Kidney (tissue), 14 donors: ENCODE measurements around the gene ATP1B1. TPM values are rescaled to one million over a fixed set of nuclear protein-coding genes. Genes with fewer than 3 reads are reported as not detected.

Source experiments
- DNase-seq, 5 donors: peaks; one replicate each; pipeline ENCODE4 v3.0.0-alpha.2; 2013 to 2020
- FAIRE-seq: peaks from 2 replicates; lab custom pipeline; 2012; peaks lifted over from hg19 to GRCh38; lab: Jason Lieb, UNC
- H3K27ac ChIP-seq, 2 donors: one replicate each; pipeline ENCODE4 v1.7.0; 2013; ENCODE audit warnings: low read depth in 2 of 2, low read length in 2 of 2, inconsistent platforms in 1 of 2
- H3K27me3 ChIP-seq: one replicate; pipeline ENCODE4 v1.7.1; 2013; ENCODE audit warnings: low read length, inconsistent platforms; ENCODE audit not compliant: control insufficient read depth, insufficient read depth
- H3K36me3 ChIP-seq, 3 donors: one replicate each; pipeline versions ENCODE4 v1.7.0 to v1.7.1; 2013; ENCODE audit warnings: low read length in 3 of 3, control low read depth in 1 of 3, inconsistent platforms in 1 of 3; ENCODE audit not compliant: insufficient read depth in 3 of 3, control insufficient read depth in 2 of 3
- H3K4me1 ChIP-seq, 3 donors: one replicate each; pipeline versions ENCODE4 v1.7.0 to v1.7.1; 2013; ENCODE audit warnings: low read length in 3 of 3, inconsistent platforms in 1 of 3, low read depth in 1 of 3; ENCODE audit not compliant: control insufficient read depth in 2 of 3, insufficient read depth in 2 of 3
- H3K4me3 ChIP-seq, 3 donors: one replicate each; pipeline versions ENCODE4 v1.7.0 to v1.8.1; 2013; ENCODE audit warnings: low read length in 3 of 3, control low read depth in 1 of 3, inconsistent platforms in 1 of 3
- H3K9ac ChIP-seq, 3 donors: one replicate each; pipeline versions ENCODE4 v1.7.0 to v1.7.1; 2013; ENCODE audit warnings: low read length in 3 of 3, control low read depth in 1 of 3, inconsistent platforms in 1 of 3
- H3K9me3 ChIP-seq, 3 donors: one replicate each; pipeline versions ENCODE4 v1.7.0 to v1.7.1; 2013; ENCODE audit warnings: low read length in 3 of 3, control low read depth in 1 of 3, inconsistent platforms in 1 of 3; ENCODE audit not compliant: control insufficient read depth in 2 of 3, insufficient read depth in 1 of 3
- CTCF ChIP-seq: IDR thresholded peaks from 3 replicates; pipeline ENCODE4 v1.5.1; 2012; ENCODE audit warnings: mild to moderate bottlenecking, moderate library complexity, borderline replicate concordance; ENCODE audit not compliant: insufficient read depth; ENCODE audit errors: extremely low read depth
- intact Hi-C: fragments of 100-400 bp; cut with DNase I; formaldehyde crosslinking; loops from one replicate; pipeline ENCODE4 v1.11.1; 2022
- polyA plus RNA-seq: library from polyadenylated mRNA; stranded (reverse); fragments of 350-450 nt; fragmentation: Illumina TruSeq; extraction: RNeasy Lipid Tissue Mini Kit (QIAGEN cat#74804); gene quantifications from one replicate; pipeline ENCODE4 v1.2.3, GENCODE V29; 2014; ENCODE audit warnings: low read depth, low replicate concordance; ENCODE audit not compliant: insufficient read depth
- total RNA-seq: library from RNA; stranded (reverse); fragmentation: NEBNext Ultra II Directional; extraction: Animal tissue kit (Norgen Biotek cat#: 25700); gene quantifications from one replicate; pipeline ENCODE4 v1.2.1, GENCODE V29; 2021
- donor health status: control.
- donor health status: control.
- donor health status: control.
- donor health status: control.
- donor health status: control.
- donor health status: DM: yes; HTN: yes; CAD: no.
- donor health status: Normal renal cell carcinoma (clear cell type).

Gene ATP1B1
- total and polyA plus RNA-seq, 2 donors from 2014 or later = 686 to 1,441 TPM

GRCh38 chr1:169110236-169110635 lies 3.7 kb downstream of the ATP1B1 start:
- DNase-seq (no peak), FAIRE-seq (no peak)
- Histone ChIP-seq H3K27me3 (no peaks in the 10 kb centered on the region), H3K9ac (peak overlapping the region; percentile 38 to 99 (median 99)), H3K36me3 (peaks cover 3 to 76% (median 39%) of the 10 kb centered on the region in 3 donors), H3K9me3 (no peaks in the 10 kb centered on the region), H3K27ac (peak overlapping the region; percentile 97 to 99), H3K4me3 (peak overlapping the region; percentile 43 to 100 (median 88)), H3K4me1 (peaks cover 0 to 29% (median 29%) of the 10 kb centered on the region in 3 donors)
- TF ChIP-seq CTCF = no peak
- intact Hi-C loops = no loop called here

- Histone ChIP-seq H3K36me3 (peaks cover 4 to 82% (median 41%) of the 10 kb centered on the region in 3 donors), H3K27ac (peak overlapping the region; percentile 75 to 99), H3K4me3 (peak overlapping the region in 2 of 3 donors; percentile 88 to 100), H3K9ac (peak overlapping the region; percentile 13 to 99 (median 99)), H3K9me3 (no peaks in the 10 kb centered on the region), H3K27me3 (no peaks in the 10 kb centered on the region), H3K4me1 (peaks cover 1 to 32% (median 31%) of the 10 kb centered on the region in 3 donors)
- FAIRE-seq (no peak), DNase-seq (no peak)
- TF ChIP-seq CTCF = no peak
- intact Hi-C loops = no loop called here
These were observed 4.4 kb downstream of the ATP1B1 start for GRCh38 chr1:169110689-169111447.

- FAIRE-seq (no peak), DNase-seq (no peak)
- peaks cover 5 to 88% (median 45%) of the 10 kb centered on the region in 3 donors for H3K36me3 ChIP-seq
- intact Hi-C loops = no loop called here
- H3K4me3 ChIP-seq = peak overlapping the region in 2 of 3 donors; percentile 88 to 100
- peak overlapping the region; percentile 75 to 89 for H3K27ac ChIP-seq
- H3K9ac ChIP-seq = peak overlapping the region in 2 of 3 donors; percentile 99
- peaks cover 5 to 37% (median 36%) of the 10 kb centered on the region in 3 donors for H3K4me1 ChIP-seq
- H3K27me3 ChIP-seq = no peaks in the 10 kb centered on the region
- no peaks in the 10 kb centered on the region for H3K9me3 ChIP-seq
- no peak for TF ChIP-seq CTCF
These were observed 5.0 kb downstream of the ATP1B1 start for GRCh38 chr1:169111472-169111871.
